HG03280 (cell line): ENCODE data around the gene SLC7A6OS.
"Not testable (repeated sequence)": the region's sequence is repeated elsewhere in the genome, so short reads cannot be mapped to it uniquely, and the experiment has no call there.

Experiments
- ATAC-seq: cut with Tn5 transposase; IDR thresholded peaks from one replicate; pipeline ENCODE4 v1.9.1; 2021; ENCODE audit warnings: mild to moderate bottlenecking, moderate library complexity; ENCODE audit not compliant: unreplicated experiment

The SLC7A6OS gene

GRCh38 chr16:68299571-68300453 is 10.9 kb downstream of the SLC7A6OS start:
- ATAC-seq: no peak

GRCh38 chr16:68298907-68299561 is 11.7 kb downstream of the SLC7A6OS start:
- no peak for ATAC-seq

GRCh38 chr16:68298312-68298711 is 12.4 kb downstream of the SLC7A6OS start:
- no peak for ATAC-seq

- ATAC-seq: no peak
Observed at GRCh38 chr16:68297908-68298307, 12.8 kb downstream of the SLC7A6OS start.

- ATAC-seq: no peak
Observed at GRCh38 chr16:68296693-68297092, 14.1 kb downstream of the SLC7A6OS start.

- no peak for ATAC-seq
Observed at GRCh38 chr16:68296291-68296690, 14.5 kb downstream of the SLC7A6OS start.

- ATAC-seq: no peak
Observed at GRCh38 chr16:68292425-68292824, 18.3 kb downstream of the SLC7A6OS start.

- ATAC-seq: no peak
Observed at GRCh38 chr16:68291227-68291626, 19.5 kb downstream of the SLC7A6OS start.

- ATAC-seq: no peak
Observed at GRCh38 chr16:68290450-68290849, 20.3 kb downstream of the SLC7A6OS start.

- peak; percentile 77 for ATAC-seq
Observed at GRCh38 chr16:68289621-68290329, 21.0 kb downstream of the SLC7A6OS start.

- no peak for ATAC-seq
Observed at GRCh38 chr16:68289202-68289601, 21.5 kb downstream of the SLC7A6OS start.

GRCh38 chr16:68288796-68289195 is 21.9 kb downstream of the SLC7A6OS start:
- not testable (repeated sequence) for ATAC-seq

GRCh38 chr16:68288252-68288650 is 22.5 kb downstream of the SLC7A6OS start:
- ATAC-seq: no peak

- ATAC-seq: no peak
Observed at GRCh38 chr16:68287276-68288251, 23.2 kb downstream of the SLC7A6OS start.

- no peak for ATAC-seq
Observed at GRCh38 chr16:68286153-68287074, 24.3 kb downstream of the SLC7A6OS start.

- no peak for ATAC-seq
Observed at GRCh38 chr16:68285683-68286082, 25.1 kb downstream of the SLC7A6OS start.

GRCh38 chr16:68284847-68285246 is 25.9 kb downstream of the SLC7A6OS start:
- peak; percentile 56 for ATAC-seq

- peak; percentile 33 for ATAC-seq
Observed at GRCh38 chr16:68283801-68284598, 26.7 kb downstream of the SLC7A6OS start.
